ENCODE results near the gene TAB2. TPM values are rescaled to one million over a fixed set of nuclear protein-coding genes. Genes with fewer than 3 reads are reported as not detected.
"Not testable (repeated sequence)": the region's sequence is repeated elsewhere in the genome, so short reads cannot be mapped to it uniquely, and the experiment has no call there.

Gene TAB2
- total RNA-seq, 1 donor from 2014 or later: 71.3 TPM

DNA sequence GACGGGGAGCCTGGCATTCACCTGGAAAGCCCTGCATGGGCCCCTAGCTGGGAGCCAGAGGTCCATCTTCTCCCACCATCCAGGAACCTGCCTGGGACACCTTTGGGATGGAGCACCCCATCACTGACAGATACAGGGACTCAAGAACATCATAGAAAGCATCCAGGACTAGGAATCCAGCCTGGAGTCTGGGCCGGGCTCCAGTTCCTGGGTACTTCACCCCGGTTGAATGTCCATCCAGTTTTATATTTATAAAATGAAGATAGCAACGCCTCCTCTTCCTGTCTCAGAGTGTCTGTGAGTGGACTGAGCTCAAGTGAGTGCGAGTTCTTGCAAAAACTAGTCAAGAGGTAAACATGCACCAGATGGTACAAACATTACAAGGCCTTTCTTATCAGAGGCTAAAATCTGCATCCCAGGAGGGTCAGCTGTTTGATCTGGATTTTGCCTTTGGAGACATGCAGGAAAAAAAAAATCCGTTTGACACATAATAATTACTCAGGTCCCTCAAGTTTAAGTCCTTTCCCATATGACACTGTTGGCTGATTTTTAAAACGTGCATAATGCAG is 139.9 kb downstream of the TAB2 start:
- no peak for TF ChIP-seq CTCF (IDR thresholded peaks at IDR 0.05; ENCODE audit: unreplicated experiment)
- Mint-ChIP-seq H3K9me3 (no peaks in the 10 kb centered on the region), H3K36me3 (no peaks in the 10 kb centered on the region), H3K4me3 (no peak overlapping the region), H3K27me3 (ENCODE audit: low read depth) (peaks cover 19% of the 10 kb centered on the region), H3K27ac (no peak overlapping the region), H3K4me1 (peaks cover 2% of the 10 kb centered on the region)
- no peak for DNase-seq (ENCODE audit: low spot score in 2 of 2, unreplicated experiment in 2 of 2)

- no peak for DNase-seq (ENCODE audit: low spot score in 2 of 2, unreplicated experiment in 2 of 2)
- no peak overlapping the region for H3K27ac Mint-ChIP-seq
- H3K4me1 Mint-ChIP-seq: peaks cover 2% of the 10 kb centered on the region
- H3K27me3 Mint-ChIP-seq (ENCODE audit: low read depth): peaks cover 11% of the 10 kb centered on the region
- H3K4me3 Mint-ChIP-seq: no peak overlapping the region
- no peaks in the 10 kb centered on the region for H3K9me3 Mint-ChIP-seq
- TF ChIP-seq CTCF (IDR thresholded peaks at IDR 0.05; ENCODE audit: unreplicated experiment): no peak
- H3K36me3 Mint-ChIP-seq: no peaks in the 10 kb centered on the region
Measured at GRCh38 chr6:149458196-149458595, 140.7 kb downstream of the TAB2 start.

DNA sequence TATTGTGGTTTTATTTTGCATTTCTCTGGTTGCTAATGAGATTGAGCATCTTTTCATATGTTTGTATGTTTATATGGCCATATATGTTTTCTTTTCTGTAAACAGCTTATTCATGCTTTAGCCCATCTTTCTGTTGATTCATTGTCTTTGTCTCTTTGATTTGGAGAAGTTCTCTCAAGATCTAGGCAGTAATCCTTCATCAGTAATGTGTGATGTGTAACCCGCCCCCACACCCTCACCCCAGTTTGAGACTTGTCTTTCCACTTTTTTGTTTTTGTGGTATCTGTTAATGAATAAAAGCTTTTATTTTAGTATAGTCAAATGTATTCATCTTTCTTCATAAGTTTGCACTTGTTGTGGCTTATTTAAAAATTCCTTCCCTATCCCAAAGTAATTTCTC is 141.3 kb downstream of the TAB2 start:
- H3K36me3 Mint-ChIP-seq: no peaks in the 10 kb centered on the region
- no peak overlapping the region for H3K4me3 Mint-ChIP-seq
- H3K27ac Mint-ChIP-seq: no peak overlapping the region
- H3K9me3 Mint-ChIP-seq: no peaks in the 10 kb centered on the region
- no peak for DNase-seq (ENCODE audit: low spot score in 2 of 2, unreplicated experiment in 2 of 2)
- H3K4me1 Mint-ChIP-seq: peaks cover 2% of the 10 kb centered on the region
- TF ChIP-seq CTCF (IDR thresholded peaks at IDR 0.05; ENCODE audit: unreplicated experiment): no peak
- H3K27me3 Mint-ChIP-seq (ENCODE audit: low read depth): peaks cover 10% of the 10 kb centered on the region

GRCh38 chr6:149459761-149460160 is 142.2 kb downstream of the TAB2 start:
- no peak for DNase-seq (ENCODE audit: low spot score in 2 of 2, unreplicated experiment in 2 of 2)
- Mint-ChIP-seq H3K4me3 (no peak overlapping the region), H3K4me1 (no peaks in the 10 kb centered on the region), H3K27ac (no peak overlapping the region), H3K9me3 (no peaks in the 10 kb centered on the region), H3K36me3 (no peaks in the 10 kb centered on the region), H3K27me3 (ENCODE audit: low read depth) (peaks cover 10% of the 10 kb centered on the region)
- TF ChIP-seq CTCF (IDR thresholded peaks at IDR 0.05; ENCODE audit: unreplicated experiment): no peak

DNA sequence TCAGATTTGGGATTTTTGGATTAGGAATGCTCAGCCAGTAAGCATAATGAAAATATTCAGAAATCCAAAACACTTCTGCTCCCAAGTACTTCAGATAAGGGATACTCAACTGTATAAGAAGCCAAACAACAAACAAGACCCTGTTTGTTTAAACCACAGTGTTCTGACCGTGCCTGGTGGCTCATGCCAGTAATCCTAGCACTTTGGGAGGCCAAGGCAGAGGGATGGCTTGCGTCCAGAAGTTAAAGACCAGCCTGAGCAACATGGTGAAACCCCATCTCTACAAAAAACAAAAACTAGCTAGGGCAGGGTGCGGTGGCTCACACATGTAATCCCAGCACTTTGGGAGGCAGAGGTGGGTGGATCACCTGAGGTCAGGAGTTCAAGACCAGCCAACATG is 142.7 kb downstream of the TAB2 start:
- DNase-seq (ENCODE audit: low spot score in 2 of 2, unreplicated experiment in 2 of 2); H3K27ac Mint-ChIP-seq; H3K36me3 Mint-ChIP-seq; H3K4me3 Mint-ChIP-seq; H3K4me1 Mint-ChIP-seq; H3K27me3 Mint-ChIP-seq (ENCODE audit: low read depth); H3K9me3 Mint-ChIP-seq: not testable (repeated sequence)

Other genes starting within 250 kb of the TAB2 start
- 3.4 to 4.2 TPM (median 3.9 TPM) in 3 replicates for gene SUMO4, start 82.5 kb downstream of the TAB2 start, total RNA-seq
- gene ZC3H12D, start 167.3 kb downstream of the TAB2 start, total RNA-seq: 0.44 to 0.72 TPM (median 0.47 TPM) in 3 replicates
- gene PPIL4, start 228.3 kb downstream of the TAB2 start, total RNA-seq: 38.1 to 40.3 TPM (median 39.8 TPM) in 3 replicates
- 34.9 to 36.7 TPM (median 36.5 TPM) in 3 replicates for gene GINM1, start 248.7 kb downstream of the TAB2 start, total RNA-seq

Measured in mesothelial cell of epicardium (in vitro differentiated cells).